Endothelial cell of umbilical vein (primary cell): Measurements from ENCODE around the gene TBCD. TPM values are rescaled to one million over a fixed set of nuclear protein-coding genes. Genes with fewer than 3 reads are reported as not detected.

Experiments used
- BruUV-seq: library from RNA; stranded (reverse); fragments of 400-500 nt; replicated peaks from 2 replicates; lab custom pipeline; 2021; lab: Mats Ljungman, UMichigan
- CTCF ChIA-PET: fragments of 300-600, 350-600 bp; sonication (Branson Sonifier 250); formaldehyde crosslinking; loops from one replicate; lab custom pipeline; 2021; ENCODE audit warnings: antibody characterized with exemption, inconsistent platforms; lab: Charles Lee
- POLR2A ChIA-PET: fragments of 300-600, 350-600 bp; sonication (Branson Sonifier 250); formaldehyde crosslinking; loops from one replicate; lab custom pipeline; 2021; ENCODE audit warnings: antibody characterized with exemption, inconsistent platforms; lab: Charles Lee
- DNase-seq: peaks from one replicate; pipeline ENCODE4 v3.0.0-alpha.2; 2011; ENCODE audit warnings: low read depth, low spot score
- FAIRE-seq: peaks from 2 replicates; lab custom pipeline; 2011; peaks lifted over from hg19 to GRCh38; lab: Jason Lieb, UNC
- H2AFZ ChIP-seq: 2 replicates; pipeline ENCODE4 v1.6.0; 2012; ENCODE audit warnings: low read depth, low read length, control low read depth, inconsistent platforms
- H3K27ac ChIP-seq: 2 replicates; pipeline ENCODE4 v1.5.1; 2011; ENCODE audit warnings: low read depth, mild to moderate bottlenecking, control low read depth, low read length, moderate library complexity; ENCODE audit not compliant: insufficient read depth
- H3K27me3 ChIP-seq, 2 experiments: 2 replicates each; pipeline versions ENCODE4 v1.6.0 to v1.6.1; 2011; ENCODE audit warnings: low read length in 2 of 2, mixed read lengths in 1 of 2; ENCODE audit not compliant: control insufficient read depth in 2 of 2, insufficient read depth in 2 of 2
- H3K36me3 ChIP-seq, 2 experiments: 2 replicates in 1 of 2; 3 replicates in 1 of 2; pipeline ENCODE4 v1.5.1; 2011; ENCODE audit warnings: low read length in 2 of 2, mild to moderate bottlenecking in 1 of 2, moderate library complexity in 1 of 2; ENCODE audit not compliant: control insufficient read depth in 2 of 2, insufficient read depth in 2 of 2; ENCODE audit errors: extremely low read depth in 1 of 2
- H3K4me1 ChIP-seq: 3 replicates; pipeline ENCODE4 v1.5.1; 2011; ENCODE audit warnings: mild to moderate bottlenecking, low read length; ENCODE audit not compliant: control insufficient read depth, insufficient read depth; ENCODE audit errors: extremely low read depth
- H3K4me2 ChIP-seq: 2 replicates; pipeline ENCODE4 v1.6.1; 2011; ENCODE audit warnings: low read length, control low read depth, mixed read lengths; ENCODE audit not compliant: insufficient read depth
- H3K4me3 ChIP-seq, 3 experiments: fragments of 200-600 bp in 1 of 3; sonication (generic), shearing (Covaris generic) in 1 of 3; replicated peaks in 1 of 3; 2 replicates each; pipeline ENCODE4 v1.5.1; 2011 to 2016; ENCODE audit warnings: control low read depth in 3 of 3, low read length in 3 of 3, mild to moderate bottlenecking in 2 of 3, inconsistent platforms in 1 of 3, low read depth in 1 of 3, moderate library complexity in 1 of 3; ENCODE audit not compliant: insufficient read depth in 1 of 3
- H3K79me2 ChIP-seq: 2 replicates; pipeline ENCODE4 v1.6.0; 2012; ENCODE audit warnings: low read length, inconsistent platforms; ENCODE audit not compliant: control insufficient read depth, insufficient read depth
- H3K9ac ChIP-seq: replicated peaks from 2 replicates; pipeline ENCODE3; 2011; ENCODE audit warnings: low read length, control low read depth; ENCODE audit not compliant: insufficient read depth; ENCODE audit errors: extremely low read depth
- H3K9me1 ChIP-seq: replicated peaks from 3 replicates; pipeline ENCODE4 v1.6.0; 2011; ENCODE audit warnings: mild to moderate bottlenecking, low read length; ENCODE audit not compliant: control insufficient read depth, insufficient read depth; ENCODE audit errors: extremely low read depth
- H3K9me3 ChIP-seq: replicated peaks from 2 replicates; pipeline ENCODE4 v1.5.1; 2012; ENCODE audit warnings: low read length, inconsistent platforms; ENCODE audit not compliant: control insufficient read depth, insufficient read depth
- H4K20me1 ChIP-seq: replicated peaks from 2 replicates; pipeline ENCODE3; 2011; ENCODE audit warnings: mild to moderate bottlenecking, low read length; ENCODE audit not compliant: control insufficient read depth, insufficient read depth; ENCODE audit errors: extremely low read depth
- CTCF ChIP-seq, 2 donors: IDR thresholded peaks; 1 replicate in 1 of 2; 2 replicates in 1 of 2; pipeline ENCODE4 v1.5.1; 2011; ENCODE audit warnings: low read length in 2 of 2, mild to moderate bottlenecking in 2 of 2, moderate library complexity in 2 of 2, control low read depth in 1 of 2, inconsistent platforms in 1 of 2, low read depth in 1 of 2; ENCODE audit not compliant: insufficient read depth in 1 of 2; ENCODE audit errors: extremely low read depth in 1 of 2
- EZH2 ChIP-seq: IDR thresholded peaks from 2 replicates; pipeline ENCODE4 v1.6.1; 2012; ENCODE audit warnings: borderline replicate concordance, low read depth, mild to moderate bottlenecking, moderate library complexity, low read length, inconsistent platforms; ENCODE audit not compliant: severe bottlenecking
- FOS ChIP-seq: IDR thresholded peaks from 2 replicates; pipeline ENCODE4 v1.6.1; 2011; ENCODE audit warnings: mild to moderate bottlenecking, low read length, moderate library complexity, borderline replicate concordance; ENCODE audit not compliant: insufficient read depth
- GATA2 ChIP-seq: IDR thresholded peaks from 2 replicates; pipeline ENCODE4 v1.7.0; 2011; ENCODE audit warnings: low read depth, mild to moderate bottlenecking, moderate library complexity, mixed read lengths, low read length; ENCODE audit not compliant: insufficient read length, insufficient read depth
- JUN ChIP-seq: IDR thresholded peaks from 2 replicates; pipeline ENCODE4 v1.6.1; 2011; ENCODE audit warnings: borderline replicate concordance, low read depth; ENCODE audit not compliant: insufficient read length, insufficient read depth
- MAX ChIP-seq: IDR thresholded peaks from 2 replicates; pipeline ENCODE4 v1.6.1; 2011; ENCODE audit not compliant: insufficient read depth, insufficient read length
- MYC ChIP-seq: IDR thresholded peaks from one replicate; pipeline ENCODE4 v1.6.1; 2011; ENCODE audit warnings: mild to moderate bottlenecking, low read depth, low read length
- POLR2A ChIP-seq: IDR thresholded peaks from 2 replicates; pipeline ENCODE4 v1.6.1; 2012; ENCODE audit warnings: low read depth, mild to moderate bottlenecking, control low read depth, low read length
- POLR2AphosphoS5 ChIP-seq: IDR thresholded peaks from 2 replicates; pipeline ENCODE4 v1.6.1; 2012; ENCODE audit warnings: low read depth, mild to moderate bottlenecking, control low read depth, low read length, moderate library complexity; ENCODE audit not compliant: insufficient read depth
- dilution Hi-C: fragments of 300-500 bp; cut with MboI; formaldehyde crosslinking; loops from one replicate; pipeline ENCODE4 v1.15.0; 2019; ENCODE audit warnings: low sequenced_read_pairs; ENCODE audit not compliant: extremely low pct_ligation_motif_present
- intact Hi-C: fragments of 100-400 bp; cut with micrococcal nuclease; formaldehyde crosslinking; loops from one replicate; pipeline ENCODE4 v1.10.0; 2022
- polyA plus RNA-seq, 4 experiments: library from polyadenylated mRNA; depleted of rRNA in 3 of 4; stranded (reverse) in 3 of 4; unstranded in 1 of 4; fragments of >200 nt; gene quantifications; 2 replicates each; pipeline versions ENCODE4 v1.2.1 to v1.2.3, GENCODE V29; 2011 to 2012; ENCODE audit warnings: missing spikeins in 1 of 4
- total RNA-seq: library from RNA; stranded (reverse); gene quantifications from 2 replicates; pipeline ENCODE4 v1.2.3, GENCODE V29; 2021

TBCD gene
- total and polyA plus RNA-seq, 2 donors (not counting 3 experiments of a cell fraction or from before 2014, with no cell fraction given) = 121 to 145 TPM

- Histone ChIP-seq H3K27me3 (no peaks in the 10 kb centered on the region), H3K9me1 (no peaks in the 10 kb centered on the region), H2AFZ (no peak overlapping the region), H3K27ac (no peak overlapping the region), H3K4me2 (no peak overlapping the region), H3K36me3 (peaks cover 0 to 4% of the 10 kb centered on the region in 2 experiments), H3K9ac (no peak overlapping the region), H4K20me1 (no peaks in the 10 kb centered on the region), H3K4me1 (no peaks in the 10 kb centered on the region), H3K9me3 (no peaks in the 10 kb centered on the region), H3K4me3 (no peak overlapping the region), H3K79me2 (no peaks in the 10 kb centered on the region)
- ChIA-PET CTCF (no interaction called here), POLR2A (no interaction called here)
- TF ChIP-seq MAX = no peak
- TF ChIP-seq EZH2 = no peak
- TF ChIP-seq POLR2AphosphoS5 = no peak
- TF ChIP-seq MYC = no peak
- no peak for TF ChIP-seq FOS
- no peak for DNase-seq
- intact Hi-C loops (no loop called here), dilution Hi-C loops (no loop called here)
- FAIRE-seq = no peak
- BruUV-seq = no TSS peak
Observed at GRCh38 chr17:82826211-82826610, 74.3 kb downstream of the TBCD start.

- intact Hi-C loops = no loop called here
- Histone ChIP-seq H3K4me2 (no peak overlapping the region), H3K4me3 (no peak overlapping the region), H3K9me1 (no peaks in the 10 kb centered on the region), H3K27ac (no peak overlapping the region), H3K9ac (no peak overlapping the region), H3K4me1 (no peaks in the 10 kb centered on the region), H4K20me1 (no peaks in the 10 kb centered on the region), H3K79me2 (no peaks in the 10 kb centered on the region), H2AFZ (no peak overlapping the region), H3K27me3 (no peaks in the 10 kb centered on the region), H3K9me3 (no peaks in the 10 kb centered on the region), H3K36me3 (peaks cover 0 to 4% of the 10 kb centered on the region in 2 experiments)
- TF ChIP-seq POLR2AphosphoS5 = no peak
- no peak for TF ChIP-seq MAX
- no peak for TF ChIP-seq FOS
- TF ChIP-seq MYC = no peak
- TF ChIP-seq GATA2 = no peak
- no peak for TF ChIP-seq POLR2A
- TF ChIP-seq JUN = no peak
- TF ChIP-seq CTCF (IDR thresholded peaks at IDR 0.05; ENCODE audit: extremely low read depth in 1 of 2, insufficient read depth in 1 of 2, low read depth in 1 of 2, low read length in 2 of 2) = no peak
- no peak for TF ChIP-seq EZH2
- ChIA-PET POLR2A (no interaction called here), CTCF (no interaction called here)
- DNase-seq (no peak), FAIRE-seq (no peak)
- dilution Hi-C loops = no loop called here
- no TSS peak for BruUV-seq
Observed at GRCh38 chr17:82826956-82827355, 75.1 kb downstream of the TBCD start.
